GM18519 (cell line): ENCODE results near the gene AQR.
"Not testable (repeated sequence)": the region's sequence is repeated elsewhere in the genome, so short reads cannot be mapped to it uniquely, and the experiment has no call there.

Source experiments
- ATAC-seq: cut with Tn5 transposase; IDR thresholded peaks from one replicate; pipeline ENCODE4 v1.9.1; 2021; ENCODE audit warnings: mild to moderate bottlenecking, moderate library complexity; ENCODE audit not compliant: unreplicated experiment, low FRiP score

AQR gene

GRCh38 chr15:34820110-34820509 is 149.4 kb downstream of the AQR start:
- no peak for ATAC-seq

GRCh38 chr15:34818526-34818925 is 151.0 kb downstream of the AQR start:
- ATAC-seq = no peak

- ATAC-seq = no peak
Observed at GRCh38 chr15:34815836-34816235, 153.7 kb downstream of the AQR start.

GRCh38 chr15:34813446-34814190 is 155.9 kb downstream of the AQR start:
- ATAC-seq = no peak

GRCh38 chr15:34812868-34813365 is 156.6 kb downstream of the AQR start:
- not testable (repeated sequence) for ATAC-seq

- ATAC-seq = no peak
Observed at GRCh38 chr15:34812369-34812768, 157.2 kb downstream of the AQR start.

GRCh38 chr15:34810443-34811129 is 159.0 kb downstream of the AQR start:
- ATAC-seq = no peak

GRCh38 chr15:34809186-34809585 is 160.4 kb downstream of the AQR start:
- ATAC-seq = no peak

- no peak for ATAC-seq
Observed at GRCh38 chr15:34808016-34808415, 161.5 kb downstream of the AQR start.

- not testable (repeated sequence) for ATAC-seq
Observed at GRCh38 chr15:34807241-34807640, 162.3 kb downstream of the AQR start.

GRCh38 chr15:34804776-34805175 is 164.8 kb downstream of the AQR start:
- no peak for ATAC-seq

- no peak for ATAC-seq
Observed at GRCh38 chr15:34804113-34804512, 165.4 kb downstream of the AQR start.

- no peak for ATAC-seq
Observed at GRCh38 chr15:34802803-34803750, 166.5 kb downstream of the AQR start.

GRCh38 chr15:34802371-34802770 is 167.2 kb downstream of the AQR start:
- no peak for ATAC-seq
